NCI-H748 (cell line): ENCODE data around the gene DDX18.
A peak's percentile ranks its signal among the peaks of the same experiment; 100 is the strongest.

Experiments used
- DNase-seq: peaks from one replicate; lab custom pipeline; 2025; ENCODE audit not compliant: unreplicated experiment; lab: John Stamatoyannopoulos, UW

Gene DDX18

DNA sequence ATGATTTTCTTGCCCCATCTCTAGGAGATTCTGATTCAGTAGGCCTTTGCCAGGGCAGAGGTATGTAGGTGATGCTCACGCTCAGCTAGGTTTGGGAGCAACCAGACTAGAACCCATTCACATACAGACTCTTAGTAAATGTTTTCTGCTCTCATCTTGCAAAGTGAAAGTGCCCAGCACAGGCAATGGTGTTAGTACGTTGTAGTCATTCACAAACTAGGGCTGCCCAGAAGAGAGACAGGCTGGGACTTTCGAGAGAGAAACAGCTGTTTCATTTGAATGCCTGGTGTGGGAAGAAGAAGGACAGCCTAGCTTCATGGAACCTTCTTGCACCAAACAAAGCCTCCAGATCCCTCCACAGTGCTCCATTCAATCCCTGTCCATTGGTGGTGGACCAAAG lies 19.4 kb downstream of the DDX18 start:
- DNase-seq: no peak

DNA sequence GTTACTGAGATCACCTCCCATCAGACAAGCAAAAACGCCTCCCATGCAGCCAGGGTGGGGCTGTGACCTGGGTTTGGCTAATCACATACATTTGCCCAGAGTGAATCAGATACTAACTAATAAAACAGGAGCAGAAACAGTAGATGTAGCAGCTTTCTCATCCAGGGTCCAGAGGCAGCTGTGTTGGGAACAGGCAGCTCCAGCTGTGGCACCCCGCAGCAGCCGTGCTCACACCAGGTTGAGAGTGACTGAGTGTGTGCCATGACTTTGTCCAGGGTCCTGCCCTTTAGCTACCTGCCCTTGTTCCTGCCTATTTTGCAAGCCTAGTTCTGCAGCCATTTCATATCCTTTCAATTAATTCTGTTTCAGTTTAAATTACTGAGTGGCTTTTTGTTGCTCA lies 20.5 kb downstream of the DDX18 start:
- DNase-seq: no peak

DNA sequence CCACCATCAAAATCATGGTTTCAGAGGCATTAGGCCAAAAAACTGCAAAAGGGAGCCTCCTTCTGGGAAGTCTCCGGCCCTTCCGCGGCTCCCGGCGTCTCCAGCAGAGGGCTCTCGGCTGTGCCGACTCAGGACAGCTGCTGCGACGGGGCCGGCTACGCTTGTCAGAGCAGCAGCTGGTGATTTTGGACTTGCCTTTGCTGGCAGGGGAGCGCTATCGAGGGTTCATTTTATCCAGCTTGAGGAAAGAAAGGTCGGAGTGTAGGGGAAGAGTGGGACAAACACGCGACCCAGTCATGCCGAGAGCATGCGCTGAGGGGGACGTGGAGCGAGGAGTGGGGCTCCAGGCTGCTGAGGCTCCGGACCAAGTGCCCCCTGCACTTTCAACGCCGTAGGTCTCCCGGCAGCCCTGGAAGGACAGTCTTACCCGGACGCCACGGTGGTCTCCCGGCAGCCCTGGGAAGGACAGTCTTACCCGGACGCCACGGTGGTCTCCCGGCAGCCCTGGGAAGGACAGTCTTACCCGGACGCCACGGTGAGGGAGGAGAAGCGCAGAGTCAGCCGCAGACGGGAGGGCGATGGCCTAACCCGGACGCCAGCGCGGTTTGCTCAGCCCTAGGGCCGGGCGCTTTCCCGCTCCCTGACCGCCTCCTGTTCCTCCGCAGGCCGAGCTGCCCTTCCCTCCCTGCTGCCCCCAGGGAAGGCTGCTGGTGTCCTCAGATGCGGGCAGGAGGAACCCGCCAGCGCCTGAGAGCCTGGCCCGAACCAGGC lies 21.7 kb downstream of the DDX18 start:
- DNase-seq: peak; percentile 53

DNA sequence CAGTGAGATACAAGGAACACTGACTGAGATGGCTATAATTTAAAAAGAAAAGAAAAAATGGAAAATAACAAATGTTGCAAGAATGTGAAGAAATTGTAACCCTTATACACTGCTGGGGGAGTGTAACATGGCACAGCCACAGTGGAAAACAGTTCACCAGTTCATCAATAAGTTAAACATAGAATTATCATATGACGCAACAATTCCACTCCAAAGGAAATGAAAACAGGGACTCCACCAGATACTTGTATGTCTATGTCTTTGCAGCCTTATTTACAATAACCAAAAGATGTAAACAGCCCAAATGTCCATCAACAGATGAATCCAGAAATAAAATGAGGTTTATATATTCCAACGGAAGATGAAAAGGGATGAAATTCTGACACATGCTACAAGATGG lies 30.8 kb downstream of the DDX18 start:
- DNase-seq: no peak

DNA sequence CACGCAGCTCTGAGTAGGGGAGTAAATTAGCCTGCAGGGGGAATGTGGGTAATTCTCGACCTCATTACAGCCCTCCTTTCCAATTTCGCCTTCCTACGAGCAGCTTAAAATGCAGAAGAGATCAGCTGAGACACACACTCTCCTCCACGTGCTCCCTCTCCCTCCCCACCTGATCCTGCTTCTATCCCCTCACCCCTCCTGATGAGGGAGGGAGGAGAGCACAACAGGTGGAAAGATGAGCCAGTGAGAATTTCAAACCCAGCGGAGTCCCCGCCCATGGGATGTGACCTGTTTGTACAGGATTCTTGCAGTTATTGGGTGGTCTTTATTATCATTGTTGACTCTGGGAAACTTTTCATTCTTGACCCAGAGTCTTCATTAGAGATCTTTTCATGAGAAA lies 35.5 kb downstream of the DDX18 start:
- DNase-seq: peak; percentile 2

DNA sequence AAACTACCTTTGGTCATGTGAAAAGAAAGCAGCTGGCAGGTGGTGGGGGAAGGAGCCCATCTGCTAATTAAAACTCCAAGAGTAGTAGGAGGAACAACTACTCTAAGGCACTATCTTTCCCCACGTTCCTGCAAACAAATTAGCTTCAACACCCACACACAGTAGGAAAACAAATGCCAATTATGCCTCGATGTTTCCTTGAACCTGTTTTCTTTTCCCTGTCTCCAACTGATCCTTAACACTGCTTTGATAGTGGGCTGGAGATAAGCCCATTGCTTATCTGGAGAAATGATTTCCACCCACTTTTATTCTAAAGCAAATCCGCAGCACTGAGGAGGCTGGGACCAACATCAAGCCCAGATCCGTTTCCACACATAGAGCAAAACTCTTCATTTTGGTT lies 36.0 kb downstream of the DDX18 start:
- no peak for DNase-seq

DNA sequence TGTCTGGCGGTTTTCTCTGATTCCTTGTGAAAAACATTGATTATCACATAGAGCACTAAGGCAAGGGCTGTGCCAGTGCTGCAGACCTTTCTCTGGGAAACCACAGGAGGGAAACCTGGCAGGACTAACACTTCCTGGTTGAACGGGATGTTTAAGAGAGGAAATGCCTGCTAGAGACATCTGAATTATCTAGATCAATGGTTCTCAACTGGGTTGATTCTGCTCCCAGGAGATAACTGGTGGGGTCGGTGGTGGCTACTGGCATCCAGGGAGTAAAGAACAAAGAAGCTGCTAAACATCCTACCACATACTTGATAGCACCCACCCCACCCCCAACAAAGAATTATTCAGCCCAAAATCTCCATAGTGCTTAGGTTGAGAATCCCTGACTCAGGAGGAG lies 37.5 kb downstream of the DDX18 start:
- DNase-seq: no peak

DNA sequence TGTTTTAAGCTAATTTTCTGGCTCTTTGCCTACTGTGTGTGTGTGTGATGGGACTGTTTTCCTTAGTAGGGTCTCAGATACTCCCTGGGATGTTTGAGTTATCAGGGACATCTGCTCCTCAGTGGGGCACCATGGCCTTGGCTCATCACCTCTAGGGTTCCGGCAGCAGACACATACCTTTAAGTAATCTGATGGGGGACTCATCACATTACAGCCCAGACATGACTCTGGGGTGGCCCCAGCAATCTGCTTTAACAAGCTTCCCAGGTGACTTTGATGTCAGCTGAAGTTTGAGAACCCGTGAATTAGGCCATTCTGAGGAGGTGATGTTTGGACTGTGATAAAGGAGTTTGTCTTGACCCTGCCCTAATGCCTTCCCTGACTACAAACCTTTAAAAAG lies 38.8 kb downstream of the DDX18 start:
- no peak for DNase-seq

DNA sequence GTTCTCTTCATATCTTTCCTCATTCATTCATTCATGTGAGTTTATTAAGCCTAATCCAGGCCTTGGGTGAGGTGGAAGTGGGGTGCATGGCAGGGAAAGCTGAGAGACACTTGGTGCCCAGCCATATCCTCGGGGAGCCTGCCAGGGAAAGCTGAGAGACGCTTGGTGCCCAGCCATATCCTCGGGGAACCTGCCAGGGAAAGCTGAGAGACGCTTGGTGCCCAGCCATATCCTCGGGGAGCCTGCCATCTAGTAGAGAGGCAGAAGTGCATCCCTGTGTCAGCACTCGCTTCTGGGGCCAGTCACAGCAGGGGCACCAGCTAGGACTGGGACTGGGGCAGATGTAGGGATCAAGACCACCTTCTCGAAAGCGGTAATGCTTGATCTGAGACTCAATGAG lies 39.4 kb downstream of the DDX18 start:
- DNase-seq: no peak

DNA sequence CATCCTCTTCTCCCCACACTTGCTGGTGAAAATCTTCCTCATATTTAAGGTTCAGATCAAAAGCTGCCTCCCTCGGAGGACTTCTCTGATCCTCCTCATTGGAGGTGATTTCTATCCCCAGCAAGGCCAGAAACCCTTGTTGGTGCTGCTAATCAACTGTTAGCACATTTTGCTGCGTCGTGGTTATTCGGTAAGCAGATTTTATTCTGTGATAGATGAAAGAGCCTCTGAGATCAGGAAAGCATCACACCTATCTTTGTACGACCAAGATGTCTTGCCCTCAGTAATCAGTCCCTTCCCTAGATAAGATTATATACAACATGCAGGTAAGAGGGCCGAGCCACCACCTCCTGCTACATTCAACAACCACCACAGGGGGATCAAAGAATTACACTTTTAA lies 40.1 kb downstream of the DDX18 start:
- DNase-seq: no peak

DNA sequence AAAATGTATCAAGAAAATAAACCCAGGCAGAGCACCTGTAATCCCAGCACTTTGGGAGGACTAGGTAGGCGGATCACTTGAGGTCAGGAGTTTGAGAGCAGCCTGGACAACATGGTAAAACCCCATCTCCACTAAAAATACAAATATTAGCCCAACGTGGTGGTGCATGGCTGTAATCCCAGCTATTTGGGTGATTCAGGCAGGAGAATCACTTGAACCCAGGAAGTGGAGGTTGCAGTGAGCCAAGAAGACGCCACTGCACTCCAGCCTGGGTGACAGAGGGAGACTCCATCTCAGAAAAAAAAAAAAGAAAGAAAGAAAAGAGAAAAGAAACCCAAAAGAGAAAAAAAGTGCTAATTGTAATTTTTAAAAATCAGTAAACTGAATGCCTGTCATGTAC lies 41.4 kb downstream of the DDX18 start:
- DNase-seq: no peak

DNA sequence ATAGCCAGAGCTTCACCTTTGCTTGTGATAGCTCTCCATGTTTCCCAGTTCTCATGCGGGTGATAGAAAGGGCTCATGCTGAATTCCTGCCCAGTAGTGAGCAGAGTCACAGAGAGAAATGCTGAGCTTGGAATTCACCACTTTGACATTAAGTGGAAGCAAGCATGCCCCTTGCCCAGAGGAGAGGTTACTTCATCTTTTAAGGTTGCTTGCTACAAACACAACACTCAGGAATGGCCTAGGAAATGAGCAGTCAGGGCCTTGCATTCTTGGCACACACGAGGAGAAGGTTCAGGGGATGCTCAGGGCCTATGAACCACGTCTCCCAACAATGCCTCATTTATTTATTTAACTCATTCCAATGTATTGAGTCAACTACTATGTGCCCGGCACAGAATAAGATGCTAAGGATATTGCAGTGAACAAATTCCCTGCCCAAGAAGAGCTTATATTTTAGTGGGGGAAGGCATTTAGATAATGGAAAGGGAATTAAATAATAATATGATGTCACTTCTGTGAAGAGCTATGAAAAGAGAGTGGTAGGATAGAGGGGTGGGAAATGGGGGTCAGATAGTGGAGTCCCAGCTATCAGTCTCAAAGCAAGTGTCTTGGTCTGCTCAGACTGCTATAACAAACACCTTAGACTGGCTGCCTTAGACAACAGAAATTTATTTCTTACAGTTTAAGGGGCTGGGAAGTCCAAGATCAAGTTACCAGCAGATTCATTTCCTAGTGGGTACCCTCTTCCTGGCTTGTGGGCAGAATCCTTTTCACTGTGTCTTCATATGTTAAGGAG lies 42.1 kb downstream of the DDX18 start:
- no peak for DNase-seq

DNA sequence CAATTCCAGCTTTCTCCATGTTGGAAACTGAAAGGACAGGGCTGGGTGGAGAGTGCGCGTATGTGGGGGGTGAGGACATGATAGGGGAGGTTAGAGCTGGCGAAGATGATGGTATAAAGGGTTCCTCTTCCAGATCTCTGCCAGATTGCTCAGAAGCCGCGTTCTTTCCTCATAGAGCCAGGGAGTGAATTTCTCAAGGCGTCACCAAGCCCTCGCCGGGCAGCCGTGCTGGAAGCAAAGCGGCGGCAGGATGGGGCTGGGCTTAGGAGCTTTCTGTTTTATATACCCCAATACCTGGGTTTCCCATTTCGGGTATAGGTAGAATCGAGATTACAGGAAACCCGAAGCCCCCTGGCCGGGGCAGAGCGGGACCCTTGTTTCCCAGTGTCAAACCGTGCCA lies 43.8 kb downstream of the DDX18 start:
- DNase-seq: no peak

DNA sequence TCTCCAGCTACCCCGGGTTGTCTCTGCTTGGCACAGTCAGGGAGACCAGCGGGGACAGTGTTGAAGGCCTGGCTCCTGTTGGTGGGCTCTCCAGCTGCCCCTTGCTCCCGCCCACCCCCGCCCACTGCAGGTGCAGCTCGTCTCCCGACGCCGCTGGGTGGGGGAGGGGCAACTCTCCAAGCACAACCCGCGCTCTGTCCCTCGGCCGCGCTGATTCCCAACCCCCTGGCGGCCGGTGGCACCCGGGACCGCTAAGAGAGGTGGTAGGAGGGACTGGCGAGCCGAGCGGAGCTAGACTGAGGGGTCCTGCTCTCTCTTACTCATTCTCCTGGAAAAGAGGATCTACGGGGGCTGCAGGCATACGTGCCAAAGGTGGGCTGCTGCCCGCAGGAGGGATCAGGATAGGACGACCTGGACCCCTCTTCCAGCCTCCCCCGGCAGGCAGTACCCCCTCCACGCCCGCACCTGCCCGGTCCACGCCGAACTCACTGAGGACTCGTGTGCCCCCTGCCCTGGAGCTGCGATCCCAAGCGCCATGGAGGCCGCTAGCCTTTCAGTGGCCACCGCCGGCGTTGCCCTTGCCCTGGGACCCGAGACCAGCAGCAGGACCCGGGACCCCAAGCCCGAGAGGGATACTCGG lies 44.5 kb downstream of the DDX18 start:
- DNase-seq: no peak

DNA sequence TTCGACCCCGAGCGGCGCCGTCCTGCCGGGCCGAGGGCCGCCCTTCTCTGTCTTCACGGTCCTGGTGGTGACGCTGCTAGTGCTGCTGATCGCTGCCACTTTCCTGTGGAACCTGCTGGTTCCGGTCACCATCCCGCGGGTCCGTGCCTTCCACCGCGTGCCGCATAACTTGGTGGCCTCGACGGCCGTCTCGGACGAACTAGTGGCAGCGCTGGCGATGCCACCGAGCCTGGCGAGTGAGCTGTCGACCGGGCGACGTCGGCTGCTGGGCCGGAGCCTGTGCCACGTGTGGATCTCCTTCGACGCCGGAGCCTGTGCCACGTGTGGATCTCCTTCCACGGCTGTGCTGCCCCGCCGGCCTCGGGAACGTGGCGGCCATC lies 45.0 kb downstream of the DDX18 start:
- no peak for DNase-seq

DNA sequence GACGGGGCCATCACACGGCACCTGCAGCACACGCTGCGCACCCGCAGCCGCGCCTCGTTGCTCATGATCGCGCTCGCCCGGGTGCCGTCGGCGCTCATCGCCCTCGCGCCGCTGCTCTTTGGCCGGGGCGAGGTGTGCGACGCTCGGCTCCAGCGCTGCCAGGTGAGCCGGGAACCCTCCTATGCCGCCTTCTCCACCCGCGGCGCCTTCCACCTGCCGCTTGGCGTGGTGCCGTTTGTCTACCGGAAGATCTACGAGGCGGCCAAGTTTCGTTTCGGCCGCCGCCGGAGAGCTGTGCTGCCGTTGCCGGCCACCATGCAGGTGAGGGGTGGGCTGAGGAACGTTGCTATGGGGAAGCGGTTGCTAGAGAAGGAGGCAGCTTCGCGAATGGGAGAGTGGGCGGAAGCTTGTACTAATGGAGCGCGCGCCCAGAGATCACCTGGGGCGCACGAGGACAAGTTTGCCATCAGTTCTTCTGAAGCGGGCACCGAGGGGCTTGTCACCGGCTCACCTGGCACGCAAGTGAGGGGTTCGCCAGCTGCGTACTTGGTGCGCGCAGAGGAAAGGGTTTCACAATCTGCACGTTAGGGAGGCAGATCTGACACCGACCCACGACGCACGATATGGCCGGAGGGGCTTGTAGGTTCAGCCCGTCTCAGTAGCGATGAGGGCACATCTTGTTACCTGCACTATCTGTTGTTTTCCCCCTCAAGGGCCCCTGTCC lies 45.6 kb downstream of the DDX18 start:
- peak; percentile 18 for DNase-seq

DNA sequence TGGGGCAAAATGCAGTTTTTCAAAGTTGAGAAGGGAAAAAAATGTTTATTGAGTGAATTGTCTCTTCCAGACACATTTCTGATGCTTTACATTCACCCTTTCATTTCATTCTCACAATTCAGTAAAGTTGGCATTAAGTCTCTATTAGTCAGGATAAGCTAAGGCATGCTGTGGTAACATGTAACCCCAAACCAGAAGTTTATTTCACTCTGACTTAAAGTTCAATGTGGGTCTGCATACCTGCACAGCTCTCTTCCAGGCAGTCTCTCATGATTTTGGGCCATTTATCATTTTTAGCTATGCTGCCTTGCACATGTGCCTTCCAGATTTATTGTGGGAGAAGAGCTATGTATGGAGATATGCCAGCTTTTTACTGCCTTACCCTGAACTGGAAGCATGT lies 48.0 kb downstream of the DDX18 start:
- no peak for DNase-seq

DNA sequence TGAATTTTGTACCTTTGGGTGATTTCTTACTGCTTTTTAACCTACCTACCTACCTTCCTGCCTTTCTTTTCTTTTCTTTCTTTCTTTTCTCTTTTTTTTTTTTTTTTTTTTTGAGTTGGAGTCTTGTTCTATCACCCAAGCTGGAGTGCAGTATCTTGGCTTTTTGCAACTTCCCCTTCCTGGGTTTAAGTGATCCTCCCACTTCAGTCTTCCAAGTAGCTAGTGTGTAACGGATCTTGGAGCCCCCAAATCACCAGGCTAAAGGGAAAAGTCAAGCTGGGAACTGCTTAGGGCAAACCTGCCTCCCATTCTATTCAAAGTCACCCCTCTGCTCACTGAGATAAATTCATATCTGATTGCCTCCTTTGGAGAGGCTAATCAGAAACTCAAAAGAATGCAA lies 61.3 kb downstream of the DDX18 start:
- DNase-seq: no peak

DNA sequence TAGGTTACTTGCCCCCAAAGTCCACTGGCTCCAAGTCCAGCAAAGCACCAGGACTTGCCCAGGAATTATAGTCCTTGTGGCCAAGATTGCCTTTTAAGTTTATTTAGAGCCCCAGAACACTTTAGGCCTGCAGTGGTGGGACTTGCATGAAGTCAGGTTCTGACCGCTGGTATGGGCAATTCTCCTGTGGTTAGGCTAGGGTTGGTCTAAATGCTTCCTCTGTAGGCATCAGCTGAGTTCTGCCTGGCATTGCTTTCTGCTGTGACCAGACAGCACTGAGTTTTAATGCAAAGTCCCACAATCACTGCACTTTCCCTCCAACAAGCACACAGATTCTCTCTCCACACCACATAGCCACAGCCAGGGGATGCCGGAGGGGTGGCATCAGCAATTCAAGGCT lies 64.5 kb downstream of the DDX18 start:
- no peak for DNase-seq
